HFFc6 (cell line): Measurements from ENCODE around the gene DSE. TPM values are rescaled to one million over a fixed set of nuclear protein-coding genes. Genes with fewer than 3 reads are reported as not detected.
A peak's percentile ranks its signal among the peaks of the same experiment; 100 is the strongest.

Experiments
- DNase-seq: peaks from one replicate; pipeline ENCODE4 v3.0.0-alpha.2; 2018
- H3K27ac Mint-ChIP-seq: 2 replicates; pipeline ENCODE4 v1.8.0; 2020; ENCODE audit warnings: mild to moderate bottlenecking, mixed read lengths
- H3K27me3 Mint-ChIP-seq: 2 replicates; pipeline ENCODE4 v1.8.0; 2021; ENCODE audit warnings: mild to moderate bottlenecking, moderate library complexity, mixed read lengths; ENCODE audit not compliant: insufficient read depth
- H3K36me3 Mint-ChIP-seq: 2 replicates; pipeline ENCODE4 v1.8.0; 2021; ENCODE audit warnings: low read depth, mixed read lengths
- H3K4me1 Mint-ChIP-seq: 2 replicates; pipeline ENCODE4 v1.8.0; 2020; ENCODE audit warnings: low read depth, mixed read lengths
- H3K4me3 Mint-ChIP-seq: 2 replicates; pipeline ENCODE4 v1.8.0; 2020; ENCODE audit warnings: mild to moderate bottlenecking, moderate library complexity, mixed read lengths
- H3K9me3 Mint-ChIP-seq: 2 replicates; pipeline ENCODE4 v1.8.0; 2020; ENCODE audit warnings: mild to moderate bottlenecking, mixed read lengths
- total RNA-seq, 6 experiments: library from RNA; stranded (reverse); fragmentation: NEBNext Ultra II Directional; extraction: Animal tissue kit (Norgen Biotek cat#: 25700); gene quantifications; 2 replicates in 1 of 6; 3 replicates in 5 of 6; pipeline ENCODE4 v1.2.3, GENCODE V29; 2021
- TF ChIP-seq, protein P1 (sequence below): fragments of 200-600 bp; sonication (generic); IDR thresholded peaks from 2 replicates; pipeline ENCODE4 v1.5.0; 2021; ENCODE audit warnings: antibody characterized with exemption, mild to moderate bottlenecking

Gene DSE
- total RNA-seq, 6 experiments from 2014 or later = 86.7 to 110 (median 94.9) TPM

DNA sequence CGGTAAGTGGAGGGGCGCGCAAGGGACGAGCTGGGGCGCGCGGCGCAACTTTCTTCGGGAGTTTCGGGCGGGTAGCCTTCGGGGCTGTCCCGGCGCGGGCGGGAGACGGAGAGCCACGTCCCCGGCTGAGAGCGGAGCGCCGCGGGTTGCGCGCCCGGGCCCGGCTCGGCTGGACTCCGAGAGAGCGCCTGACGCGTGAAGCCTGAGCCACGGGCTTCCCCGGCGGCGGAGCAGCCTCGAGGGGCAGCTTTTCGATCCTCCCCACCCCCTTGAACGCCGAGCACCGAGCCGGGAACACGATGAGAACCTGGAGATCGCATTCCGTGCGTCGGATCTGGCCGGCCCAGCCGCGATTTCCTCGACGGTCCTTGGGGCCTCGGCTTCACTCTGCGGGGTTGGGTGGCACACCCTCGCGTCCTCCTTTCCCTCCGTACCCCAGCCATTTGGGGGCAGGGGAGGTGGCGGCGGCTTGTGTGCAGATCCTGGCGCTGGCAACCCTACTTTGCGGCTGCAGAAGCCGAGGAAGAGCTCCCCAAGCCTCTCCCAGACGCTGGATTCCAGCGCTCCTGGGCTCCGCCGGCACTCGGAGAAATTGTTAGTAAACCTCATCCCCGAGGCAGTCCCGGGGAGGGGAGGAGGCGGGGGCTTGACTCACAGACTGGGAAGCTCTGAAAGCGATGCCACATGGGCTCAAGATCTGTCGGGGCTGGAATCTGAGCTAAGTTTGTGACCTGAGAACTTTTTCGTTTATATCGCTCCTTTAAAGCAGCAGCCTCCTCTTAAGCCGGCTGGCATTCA is 572 bp downstream of the DSE start:
- DNase-seq = peak; percentile 91
- peak overlapping the region; percentile 92 for H3K27ac Mint-ChIP-seq
- peaks cover 50% of the 10 kb centered on the region for H3K4me1 Mint-ChIP-seq
- no peaks in the 10 kb centered on the region for H3K27me3 Mint-ChIP-seq
- peak overlapping the region; percentile 94 for H3K4me3 Mint-ChIP-seq
- H3K36me3 Mint-ChIP-seq = peaks cover 9% of the 10 kb centered on the region; the same call in 1 of the 2 replicates
- no peaks in the 10 kb centered on the region for H3K9me3 Mint-ChIP-seq
- TF ChIP-seq, protein P1, sequence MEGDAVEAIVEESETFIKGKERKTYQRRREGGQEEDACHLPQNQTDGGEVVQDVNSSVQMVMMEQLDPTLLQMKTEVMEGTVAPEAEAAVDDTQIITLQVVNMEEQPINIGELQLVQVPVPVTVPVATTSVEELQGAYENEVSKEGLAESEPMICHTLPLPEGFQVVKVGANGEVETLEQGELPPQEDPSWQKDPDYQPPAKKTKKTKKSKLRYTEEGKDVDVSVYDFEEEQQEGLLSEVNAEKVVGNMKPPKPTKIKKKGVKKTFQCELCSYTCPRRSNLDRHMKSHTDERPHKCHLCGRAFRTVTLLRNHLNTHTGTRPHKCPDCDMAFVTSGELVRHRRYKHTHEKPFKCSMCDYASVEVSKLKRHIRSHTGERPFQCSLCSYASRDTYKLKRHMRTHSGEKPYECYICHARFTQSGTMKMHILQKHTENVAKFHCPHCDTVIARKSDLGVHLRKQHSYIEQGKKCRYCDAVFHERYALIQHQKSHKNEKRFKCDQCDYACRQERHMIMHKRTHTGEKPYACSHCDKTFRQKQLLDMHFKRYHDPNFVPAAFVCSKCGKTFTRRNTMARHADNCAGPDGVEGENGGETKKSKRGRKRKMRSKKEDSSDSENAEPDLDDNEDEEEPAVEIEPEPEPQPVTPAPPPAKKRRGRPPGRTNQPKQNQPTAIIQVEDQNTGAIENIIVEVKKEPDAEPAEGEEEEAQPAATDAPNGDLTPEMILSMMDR = no peak

DNA sequence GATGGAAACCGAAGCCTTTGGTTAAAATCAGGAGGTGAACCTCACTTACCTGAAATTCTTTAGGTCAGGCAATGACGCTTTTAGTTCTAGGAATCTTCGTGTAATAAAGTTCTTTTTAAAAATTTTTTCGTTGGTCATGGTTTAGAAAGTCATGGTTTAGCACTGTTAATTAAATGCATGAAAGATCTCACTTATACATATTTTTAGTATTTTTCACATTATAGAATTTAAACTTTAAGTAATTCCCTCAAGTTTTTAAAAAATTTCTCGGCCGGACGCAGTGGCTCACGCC is 1.1 kb downstream of the DSE start:
- Mint-ChIP-seq H3K9me3 (no peaks in the 10 kb centered on the region), H3K27ac (peak overlapping the region; percentile 92)
- TF ChIP-seq, protein P1 = no peak

DNA sequence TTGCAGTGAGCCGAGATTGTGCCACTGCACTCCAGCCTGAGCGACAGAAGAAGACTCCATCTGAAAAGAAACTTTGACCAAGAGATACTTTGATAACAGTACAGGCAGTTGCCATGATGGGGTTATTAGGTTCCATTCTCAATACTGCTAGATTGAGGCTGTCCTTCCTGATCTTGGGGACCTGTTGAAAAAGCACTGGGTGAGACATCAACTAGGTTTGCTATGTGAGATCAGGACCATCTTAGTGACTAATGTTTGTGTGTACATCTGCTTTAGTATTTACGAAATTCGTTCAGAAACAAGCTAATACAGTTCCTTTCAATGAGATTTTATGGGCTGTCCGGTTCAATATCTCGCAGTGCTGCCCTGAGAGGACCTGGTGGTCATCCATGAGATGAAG is 2.6 kb downstream of the DSE start:
- peak overlapping the region; percentile 94 for H3K4me3 Mint-ChIP-seq
- DNase-seq = no peak
- peaks cover 15% of the 10 kb centered on the region for H3K36me3 Mint-ChIP-seq

More for the DNA sequence above, 1.1 kb downstream of the DSE start:
- no peaks in the 10 kb centered on the region for H3K27me3 Mint-ChIP-seq
- H3K36me3 Mint-ChIP-seq = peaks cover 9% of the 10 kb centered on the region; the same call in 1 of the 2 replicates
- H3K4me3 Mint-ChIP-seq = peak overlapping the region; percentile 94
- peaks cover 53% of the 10 kb centered on the region for H3K4me1 Mint-ChIP-seq
- no peak for DNase-seq

DNA sequence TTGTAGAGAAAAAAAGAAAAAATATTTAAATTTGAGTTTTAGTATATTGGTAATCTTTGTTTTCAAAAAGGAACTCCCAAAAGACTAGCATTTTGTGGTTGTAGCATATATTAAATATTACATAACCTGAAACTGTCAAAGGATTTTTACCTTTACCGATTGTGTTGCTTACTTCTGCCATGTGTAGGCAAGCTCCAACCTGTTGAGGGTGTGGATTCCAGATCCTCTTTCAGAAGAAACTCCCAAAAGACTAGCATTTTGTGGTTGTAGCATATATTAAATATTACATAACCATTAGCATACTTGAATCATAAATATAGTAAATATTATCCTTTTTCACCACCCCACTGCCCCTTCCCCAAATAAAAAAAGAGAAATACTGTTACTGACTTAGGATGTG is 3.2 kb downstream of the DSE start:
- no peaks in the 10 kb centered on the region for H3K9me3 Mint-ChIP-seq
- no peak for DNase-seq
- H3K36me3 Mint-ChIP-seq = peaks cover 15% of the 10 kb centered on the region
- H3K27ac Mint-ChIP-seq = no peak overlapping the region
- H3K4me1 Mint-ChIP-seq = peaks cover 48% of the 10 kb centered on the region
- no peaks in the 10 kb centered on the region for H3K27me3 Mint-ChIP-seq
- TF ChIP-seq, protein P1 = no peak
- H3K4me3 Mint-ChIP-seq = no peak overlapping the region

More for the DNA sequence above, 2.6 kb downstream of the DSE start:
- no peak overlapping the region for H3K27ac Mint-ChIP-seq
- H3K27me3 Mint-ChIP-seq = no peaks in the 10 kb centered on the region
- H3K9me3 Mint-ChIP-seq = no peaks in the 10 kb centered on the region
- H3K4me1 Mint-ChIP-seq = peaks cover 49% of the 10 kb centered on the region
- TF ChIP-seq, protein P1 = no peak

DNA sequence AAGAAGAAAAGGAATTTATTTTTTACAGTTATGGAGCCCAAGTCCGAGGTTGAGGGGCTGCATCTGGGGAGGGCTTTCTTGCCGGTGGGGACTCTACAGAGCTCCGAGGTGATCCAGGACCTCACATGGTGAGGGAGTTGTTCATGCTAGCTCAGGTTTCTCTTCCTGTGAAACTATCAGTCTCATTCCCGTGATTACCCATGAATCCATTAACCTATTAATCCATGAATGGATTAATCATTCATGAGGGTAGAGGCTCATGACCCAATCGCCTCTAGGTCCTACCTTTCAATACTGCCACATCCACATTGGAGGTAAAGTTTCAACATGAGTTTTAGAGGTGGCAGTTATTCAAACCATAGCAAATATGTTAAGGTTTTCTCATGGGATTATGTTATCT is 3.8 kb downstream of the DSE start:
- H3K4me1 Mint-ChIP-seq = peaks cover 49% of the 10 kb centered on the region
- TF ChIP-seq, protein P1 = no peak
- no peak overlapping the region for H3K27ac Mint-ChIP-seq
- H3K9me3 Mint-ChIP-seq = no peaks in the 10 kb centered on the region
- H3K4me3 Mint-ChIP-seq = no peak overlapping the region
- DNase-seq = no peak
- no peaks in the 10 kb centered on the region for H3K27me3 Mint-ChIP-seq
- H3K36me3 Mint-ChIP-seq = peaks cover 15% of the 10 kb centered on the region
